Putamen (tissue), 1 donor: ENCODE results near the gene TMEM236.

Experiments used
- DNase-seq: peaks from one replicate; pipeline ENCODE4 v3.0.0-alpha.2; 2016; ENCODE audit warnings: low spot score

TMEM236 gene

GRCh38 chr10:17740668-17741067 lies 11.3 kb upstream of the TMEM236 start:
- no peak for DNase-seq

GRCh38 chr10:17742918-17743317 lies 9.1 kb upstream of the TMEM236 start:
- peak; percentile 43 for DNase-seq

GRCh38 chr10:17743437-17743836 lies 8.6 kb upstream of the TMEM236 start:
- DNase-seq = no peak

GRCh38 chr10:17744341-17744861 lies 7.6 kb upstream of the TMEM236 start:
- no peak for DNase-seq

- DNase-seq = no peak
Measured at GRCh38 chr10:17747883-17748550, 4.0 kb upstream of the TMEM236 start.

- DNase-seq = no peak
Measured at GRCh38 chr10:17749890-17750289, 2.1 kb upstream of the TMEM236 start.

- DNase-seq = no peak
Measured at GRCh38 chr10:17756557-17757217, 4.7 kb downstream of the TMEM236 start.

GRCh38 chr10:17758200-17758599 lies 6.2 kb downstream of the TMEM236 start:
- DNase-seq = no peak

GRCh38 chr10:17758896-17759295 lies 6.9 kb downstream of the TMEM236 start:
- no peak for DNase-seq

- DNase-seq = no peak
Measured at GRCh38 chr10:17764142-17764541, 12.1 kb downstream of the TMEM236 start.

GRCh38 chr10:17765602-17766001 lies 13.6 kb downstream of the TMEM236 start:
- no peak for DNase-seq

GRCh38 chr10:17766731-17767130 lies 14.7 kb downstream of the TMEM236 start:
- no peak for DNase-seq

- DNase-seq = no peak
Measured at GRCh38 chr10:17768496-17768895, 16.5 kb downstream of the TMEM236 start.

GRCh38 chr10:17768957-17769356 lies 17.0 kb downstream of the TMEM236 start:
- no peak for DNase-seq

GRCh38 chr10:17771017-17771416 lies 19.0 kb downstream of the TMEM236 start:
- DNase-seq = peak; percentile 5

GRCh38 chr10:17779784-17780183 lies 27.8 kb downstream of the TMEM236 start:
- no peak for DNase-seq

- no peak for DNase-seq
Measured at GRCh38 chr10:17780727-17781126, 28.7 kb downstream of the TMEM236 start.

GRCh38 chr10:17781856-17782255 lies 29.9 kb downstream of the TMEM236 start:
- no peak for DNase-seq

GRCh38 chr10:17782921-17783665 lies 31.1 kb downstream of the TMEM236 start:
- no peak for DNase-seq

- no peak for DNase-seq
Measured at GRCh38 chr10:17783751-17784150, 31.8 kb downstream of the TMEM236 start.

GRCh38 chr10:17784688-17785087 lies 32.7 kb downstream of the TMEM236 start:
- no peak for DNase-seq

GRCh38 chr10:17785276-17785930 lies 33.4 kb downstream of the TMEM236 start:
- DNase-seq = no peak
